Mesenchymal stem cell (in vitro differentiated cells and primary cell): ENCODE results near the gene MYO5B.
A peak's percentile ranks its signal among the peaks of the same experiment; 100 is the strongest.

ENCODE experiments used
- DNase-seq: peaks from one replicate; pipeline ENCODE4 v3.0.0-alpha.2; 2013
- H2AFZ ChIP-seq: one replicate; pipeline ENCODE4 v1.6.1; 2013; ENCODE audit warnings: low read depth, mild to moderate bottlenecking, control low read depth, inconsistent platforms, low read length, moderate library complexity
- H2AK5ac ChIP-seq: 2 replicates; pipeline ENCODE4 v1.6.1; 2013; ENCODE audit warnings: low read length, moderate library complexity, mild to moderate bottlenecking, inconsistent platforms; ENCODE audit not compliant: severe bottlenecking
- H2BK120ac ChIP-seq: one replicate; pipeline ENCODE4 v1.6.1; 2013; ENCODE audit warnings: low read depth, mild to moderate bottlenecking, inconsistent platforms, low read length, moderate library complexity
- H2BK12ac ChIP-seq, 2 experiments: one replicate each; pipeline ENCODE4 v1.6.1; 2013; ENCODE audit warnings: inconsistent platforms in 2 of 2, low read length in 2 of 2, mild to moderate bottlenecking in 2 of 2, moderate library complexity in 2 of 2, control low read depth in 1 of 2
- H2BK15ac ChIP-seq: one replicate; pipeline ENCODE4 v1.6.1; 2013; ENCODE audit warnings: mild to moderate bottlenecking, low read depth, inconsistent platforms; ENCODE audit not compliant: poor library complexity, severe bottlenecking
- H2BK5ac ChIP-seq: 2 replicates; pipeline ENCODE4 v1.6.1; 2013; ENCODE audit warnings: low read depth, mild to moderate bottlenecking, low read length, control low read depth, inconsistent platforms; ENCODE audit not compliant: poor library complexity, severe bottlenecking
- H3K14ac ChIP-seq, 2 experiments: one replicate each; pipeline ENCODE4 v1.6.1; 2013; ENCODE audit warnings: inconsistent platforms in 2 of 2, low read length in 2 of 2, control low read depth in 1 of 2, mild to moderate bottlenecking in 1 of 2, moderate library complexity in 1 of 2
- H3K18ac ChIP-seq, 2 experiments: one replicate each; pipeline ENCODE4 v1.6.1; 2013; ENCODE audit warnings: inconsistent platforms in 2 of 2, low read length in 2 of 2, control low read depth in 1 of 2, low read depth in 1 of 2, mild to moderate bottlenecking in 1 of 2
- H3K23ac ChIP-seq, 2 experiments: one replicate each; pipeline ENCODE4 v1.6.1; 2013; ENCODE audit warnings: inconsistent platforms in 2 of 2, low read length in 2 of 2, mild to moderate bottlenecking in 2 of 2, moderate library complexity in 2 of 2, control low read depth in 1 of 2
- H3K27ac ChIP-seq: 2 replicates; pipeline ENCODE4 v1.5.1; 2013; ENCODE audit warnings: mild to moderate bottlenecking, moderate library complexity, low read length, control low read depth, inconsistent platforms; ENCODE audit not compliant: poor library complexity, severe bottlenecking
- H3K27me3 ChIP-seq, 2 experiments: 2 replicates each; pipeline versions ENCODE4 v1.6.1 to v1.7.0; 2013; ENCODE audit warnings: low read length in 2 of 2, mild to moderate bottlenecking in 2 of 2, moderate library complexity in 2 of 2, control low read depth in 1 of 2, inconsistent platforms in 1 of 2; ENCODE audit not compliant: control insufficient read depth in 1 of 2, insufficient read depth in 1 of 2
- H3K36me3 ChIP-seq, 2 experiments: 2 replicates each; pipeline versions ENCODE4 v1.6.1 to v1.7.0; 2013; ENCODE audit warnings: low read length in 2 of 2, control low read depth in 1 of 2, inconsistent platforms in 1 of 2, low read depth in 1 of 2, mild to moderate bottlenecking in 1 of 2; ENCODE audit not compliant: insufficient read depth in 2 of 2, control insufficient read depth in 1 of 2
- H3K4ac ChIP-seq, 2 experiments: one replicate each; pipeline ENCODE4 v1.6.1; 2013; ENCODE audit warnings: inconsistent platforms in 2 of 2, low read length in 2 of 2, mild to moderate bottlenecking in 2 of 2, moderate library complexity in 2 of 2, control low read depth in 1 of 2, low read depth in 1 of 2
- H3K4me1 ChIP-seq: 2 replicates; pipeline ENCODE4 v1.6.1; 2013; ENCODE audit warnings: low read depth, low read length, control low read depth; ENCODE audit not compliant: control insufficient read depth, insufficient read depth
- H3K4me2 ChIP-seq: 2 replicates; pipeline ENCODE4 v1.6.1; 2013; ENCODE audit warnings: low read length, mild to moderate bottlenecking, inconsistent platforms; ENCODE audit not compliant: poor library complexity, severe bottlenecking
- H3K4me3 ChIP-seq, 2 experiments: 2 replicates each; pipeline versions ENCODE4 v1.5.1 to v1.7.0; 2013; ENCODE audit warnings: low read length in 2 of 2, mild to moderate bottlenecking in 2 of 2, control low read depth in 1 of 2, low read depth in 1 of 2; ENCODE audit not compliant: insufficient read depth in 1 of 2
- H3K79me1 ChIP-seq: replicated peaks from 2 replicates; pipeline ENCODE4 v1.6.1; 2013; ENCODE audit warnings: mild to moderate bottlenecking, control low read depth, low read length, inconsistent platforms; ENCODE audit not compliant: poor library complexity, severe bottlenecking
- H3K9ac ChIP-seq: 2 replicates; pipeline ENCODE4 v1.7.0; 2013; ENCODE audit warnings: mild to moderate bottlenecking, low read length, moderate library complexity
- H3K9me3 ChIP-seq: 2 replicates; pipeline ENCODE4 v1.7.0; 2013; ENCODE audit warnings: mild to moderate bottlenecking, low read length; ENCODE audit not compliant: control insufficient read depth
- H4K8ac ChIP-seq: one replicate; pipeline ENCODE4 v1.6.1; 2013; ENCODE audit warnings: inconsistent platforms, mild to moderate bottlenecking, low read length, moderate library complexity
- H4K91ac ChIP-seq: one replicate; pipeline ENCODE4 v1.6.1; 2013; ENCODE audit warnings: mild to moderate bottlenecking, low read length, inconsistent platforms
- WGBS: methylation state at CpG from one replicate; pipeline ENCODE4 v1.1.7; 2013; ENCODE audit warnings: mixed read lengths; 5-methylcytosine and 5-hydroxymethylcytosine counted together

MYO5B gene

DNA sequence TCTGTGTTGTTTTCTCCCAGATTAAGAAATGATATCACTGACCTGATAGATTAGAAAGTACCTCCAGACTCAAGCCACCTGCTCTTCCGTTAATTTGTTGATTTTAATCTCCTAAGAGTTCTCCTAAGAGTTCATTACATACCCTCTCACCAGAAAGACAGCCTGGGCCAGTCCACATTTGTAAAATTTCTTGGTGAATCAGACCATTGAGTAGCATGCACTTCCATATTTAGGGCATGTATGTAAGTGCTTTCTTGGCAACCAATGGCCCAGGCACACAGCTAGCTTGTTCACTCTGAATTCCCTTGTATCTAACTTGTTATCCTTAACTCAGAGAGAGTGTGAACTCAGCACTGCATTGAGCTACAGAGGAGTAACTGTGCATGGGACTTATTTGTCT, 223.5 kb downstream of the MYO5B start:
- Histone ChIP-seq H4K91ac (no peak overlapping the region), H3K4me3 (no peak overlapping the region), H2BK5ac (no peak overlapping the region), H2BK15ac (no peak overlapping the region), H2BK12ac (no peak overlapping the region), H4K8ac (no peak overlapping the region), H3K9me3 (no peaks in the 10 kb centered on the region), H3K4me2 (no peak overlapping the region), H2AK5ac (no peak overlapping the region), H3K27ac (no peak overlapping the region), H2BK120ac (no peak overlapping the region), H3K27me3 (peaks cover 0 to 14% of the 10 kb centered on the region in 2 experiments), H3K36me3 (no peaks in the 10 kb centered on the region), H3K79me1 (no peaks in the 10 kb centered on the region), H3K14ac (no peak overlapping the region), H3K4ac (no peak overlapping the region), H3K23ac (no peak overlapping the region), H3K9ac (no peak overlapping the region), H3K4me1 (peaks cover 10% of the 10 kb centered on the region), H3K18ac (no peak overlapping the region), H2AFZ (no peak overlapping the region)
- no peak for DNase-seq
- WGBS = 33% methylated on average over 1 of the region's 1 CpG

DNA sequence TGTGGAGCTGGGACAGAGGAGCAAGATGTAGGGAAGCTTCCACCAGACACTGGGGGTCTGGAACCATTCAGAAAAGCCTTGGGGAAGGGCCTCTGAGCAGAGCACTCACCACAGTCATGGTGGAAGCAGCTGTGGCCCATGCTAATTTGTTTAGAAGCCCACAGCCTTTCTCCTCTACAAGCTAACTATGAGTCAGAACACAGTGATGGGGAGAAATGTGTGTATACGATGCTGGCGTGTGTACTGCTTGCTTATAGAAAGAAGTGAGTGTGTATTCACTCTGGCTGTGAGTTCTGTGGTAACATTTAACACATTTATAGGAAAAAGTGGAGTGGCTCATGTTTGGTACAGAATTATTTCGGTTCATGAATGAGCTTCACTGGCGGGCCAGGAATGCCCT, 224.6 kb downstream of the MYO5B start:
- 63% methylated on average over 4 of the region's 4 CpGs for WGBS
- Histone ChIP-seq H2AK5ac (peak overlapping the region; percentile 62), H3K4ac (no peak overlapping the region), H2BK120ac (no peak overlapping the region), H3K14ac (no peak overlapping the region), H3K4me2 (no peak overlapping the region), H3K27ac (no peak overlapping the region), H3K36me3 (no peaks in the 10 kb centered on the region), H3K9me3 (no peaks in the 10 kb centered on the region), H4K91ac (no peak overlapping the region), H4K8ac (no peak overlapping the region), H3K4me3 (no peak overlapping the region), H2BK12ac (no peak overlapping the region), H2BK15ac (no peak overlapping the region), H3K18ac (no peak overlapping the region), H3K4me1 (peaks cover 19% of the 10 kb centered on the region), H3K79me1 (no peaks in the 10 kb centered on the region), H3K23ac (no peak overlapping the region), H3K9ac (no peak overlapping the region), H2AFZ (no peak overlapping the region), H2BK5ac (no peak overlapping the region), H3K27me3 (peaks cover 0 to 14% of the 10 kb centered on the region in 2 experiments)
- peak; percentile 5 for DNase-seq

DNA sequence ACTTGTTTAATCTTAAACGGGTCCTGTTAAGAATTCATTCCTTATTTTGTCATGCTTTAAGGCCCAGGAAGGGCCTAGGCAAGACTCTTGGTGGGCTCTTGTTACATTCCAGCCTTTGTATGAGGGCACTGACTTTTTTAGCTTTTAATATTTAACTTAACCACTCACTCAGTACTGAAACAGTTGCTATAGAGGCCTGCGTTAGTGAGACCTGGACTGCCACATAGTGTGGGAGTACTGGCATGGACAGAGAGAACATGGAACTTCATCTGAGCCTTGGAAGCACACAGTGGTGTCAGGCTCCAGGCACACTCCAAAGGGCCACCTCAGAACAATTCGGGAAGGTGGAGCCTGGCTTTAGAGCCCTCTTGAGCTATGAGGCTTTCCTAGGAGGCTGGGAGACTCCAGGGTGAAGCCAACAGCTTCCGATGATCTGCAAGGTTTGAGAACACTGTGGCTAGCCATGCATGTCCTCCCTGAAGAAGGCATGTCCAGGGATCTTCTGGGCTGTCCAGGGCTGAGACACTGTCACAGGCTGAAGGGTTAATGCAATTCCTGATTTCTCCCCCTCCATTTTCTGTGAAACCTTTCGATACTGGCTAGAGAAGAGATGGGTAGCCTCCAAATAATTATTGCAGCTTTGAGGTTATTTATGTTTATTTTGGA, 226.2 kb downstream of the MYO5B start:
- no peak overlapping the region for H2BK120ac ChIP-seq
- H3K4me3 ChIP-seq = no peak overlapping the region
- H2BK5ac ChIP-seq = no peak overlapping the region
- no peak overlapping the region for H3K4ac ChIP-seq
- no peak overlapping the region for H2BK12ac ChIP-seq
- H4K8ac ChIP-seq = no peak overlapping the region
- H2AK5ac ChIP-seq = peak overlapping the region; percentile 43
- H3K79me1 ChIP-seq = no peaks in the 10 kb centered on the region
- 83% methylated on average over 5 of the region's 5 CpGs for WGBS
- H3K18ac ChIP-seq = no peak overlapping the region
- H3K27ac ChIP-seq = peak overlapping the region; percentile 90
- H2BK15ac ChIP-seq = no peak overlapping the region
- no peaks in the 10 kb centered on the region for H3K9me3 ChIP-seq
- H3K23ac ChIP-seq = no peak overlapping the region
- H3K4me1 ChIP-seq = peaks cover 19% of the 10 kb centered on the region
- no peaks in the 10 kb centered on the region for H3K36me3 ChIP-seq
- DNase-seq = no peak
- no peak overlapping the region for H3K9ac ChIP-seq
- no peak overlapping the region for H4K91ac ChIP-seq
- H3K14ac ChIP-seq = no peak overlapping the region
- H3K4me2 ChIP-seq = peak overlapping the region; percentile 13
- no peak overlapping the region for H2AFZ ChIP-seq
- peaks cover 0 to 14% of the 10 kb centered on the region in 2 experiments for H3K27me3 ChIP-seq

DNA sequence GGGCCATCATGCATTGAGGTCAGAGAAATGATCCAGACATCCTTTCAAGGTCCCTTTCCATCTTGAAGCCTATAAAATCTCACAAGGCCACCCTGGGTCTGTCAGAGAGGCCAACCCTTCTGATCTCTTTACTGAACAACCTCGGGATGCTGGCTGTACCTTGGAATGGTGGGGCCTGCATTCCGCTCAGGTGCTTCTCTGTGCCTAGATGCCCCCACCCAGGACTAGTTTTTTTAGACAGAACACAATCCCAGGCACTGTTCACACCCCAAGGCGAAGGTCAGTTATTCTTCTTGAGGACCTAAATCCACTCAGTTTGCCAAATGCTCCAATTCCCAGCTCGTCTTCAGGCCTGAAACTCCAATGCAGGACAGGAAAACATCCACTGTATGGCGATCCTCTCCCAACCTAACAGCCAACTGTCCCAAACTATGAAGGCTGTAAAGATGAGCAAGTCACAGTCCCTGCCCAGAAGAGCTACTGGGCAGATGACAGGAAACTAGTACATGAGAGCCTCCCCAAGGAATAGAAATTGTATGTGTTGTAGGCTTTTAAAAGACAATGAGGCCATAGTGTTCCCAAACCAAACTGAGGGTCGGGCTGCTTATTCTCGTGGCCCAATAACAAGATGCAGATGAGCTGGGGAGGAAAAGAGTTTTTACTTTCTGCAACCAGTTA, 227.2 kb downstream of the MYO5B start:
- no peak overlapping the region for H3K23ac ChIP-seq
- no peak overlapping the region for H3K18ac ChIP-seq
- no peaks in the 10 kb centered on the region for H3K36me3 ChIP-seq
- no peak overlapping the region for H2BK15ac ChIP-seq
- peaks cover 0 to 17% of the 10 kb centered on the region in 2 experiments for H3K27me3 ChIP-seq
- WGBS = 72% methylated on average over 7 of the region's 7 CpGs
- H2BK120ac ChIP-seq = no peak overlapping the region
- no peak overlapping the region for H2BK12ac ChIP-seq
- no peak overlapping the region for H3K4ac ChIP-seq
- H2AFZ ChIP-seq = no peak overlapping the region
- peak overlapping the region; percentile 98 for H2AK5ac ChIP-seq
- H2BK5ac ChIP-seq = peak overlapping the region; percentile 71
- no peak overlapping the region for H4K91ac ChIP-seq
- no peak overlapping the region for H3K4me3 ChIP-seq
- no peak overlapping the region for H3K9ac ChIP-seq
- no peaks in the 10 kb centered on the region for H3K9me3 ChIP-seq
- H3K4me2 ChIP-seq = no peak overlapping the region
- H3K4me1 ChIP-seq = peaks cover 19% of the 10 kb centered on the region
- no peak overlapping the region for H4K8ac ChIP-seq
- H3K27ac ChIP-seq = peak overlapping the region; percentile 90
- no peak for DNase-seq
- H3K14ac ChIP-seq = no peak overlapping the region
- H3K79me1 ChIP-seq = no peaks in the 10 kb centered on the region
